WTC11 (cell line): ENCODE data around the gene HSPH1. TPM values are rescaled to one million over a fixed set of nuclear protein-coding genes. Genes with fewer than 3 reads are reported as not detected.

Experiments
- ATAC-seq: fragments of 200-7000 bp; cut with Tn5 transposase; 2 replicates; pipeline ENCODE4 v1.10.0; 2021; ENCODE audit warnings: mild to moderate bottlenecking, moderate library complexity
- CTCF ChIA-PET: fragments of 300-600 bp; sonication (Branson Sonifier 250); formaldehyde crosslinking; loops from one replicate; lab custom pipeline; 2021; ENCODE audit warnings: antibody characterized with exemption; lab: Charles Lee
- POLR2A ChIA-PET: fragments of 350-600 bp; sonication (Branson Sonifier 250); formaldehyde crosslinking; loops from one replicate; lab custom pipeline; 2021; ENCODE audit warnings: antibody characterized with exemption; lab: Charles Lee
- DNase-seq: peaks from one replicate; pipeline ENCODE4 v3.0.0; 2021; ENCODE audit warnings: low spot score
- H3K27ac Mint-ChIP-seq: 2 replicates; pipeline ENCODE4 v1.8.0; 2021; ENCODE audit warnings: mixed read lengths
- H3K27me3 Mint-ChIP-seq: 2 replicates; pipeline ENCODE4 v1.8.0; 2021; ENCODE audit warnings: low read depth, mild to moderate bottlenecking, moderate library complexity, mixed read lengths
- H3K36me3 Mint-ChIP-seq: 2 replicates; pipeline ENCODE4 v1.8.0; 2021; ENCODE audit warnings: mixed read lengths
- H3K4me1 Mint-ChIP-seq: 2 replicates; pipeline ENCODE4 v1.8.0; 2022; ENCODE audit warnings: mixed read lengths
- H3K4me3 Mint-ChIP-seq: 2 replicates; pipeline ENCODE4 v1.8.0; 2021; ENCODE audit warnings: mild to moderate bottlenecking, moderate library complexity, mixed read lengths
- H3K9me3 Mint-ChIP-seq: 2 replicates; pipeline ENCODE4 v1.8.0; 2021; ENCODE audit warnings: mixed read lengths
- AFF4 ChIP-seq: sonication (generic); formaldehyde crosslinking; IDR thresholded peaks from 2 replicates; pipeline ENCODE4 v1.8.1; 2023; ENCODE audit warnings: mild to moderate bottlenecking, missing genetic modification reagents, borderline replicate concordance
- ARID4B ChIP-seq: sonication (generic); formaldehyde crosslinking; IDR thresholded peaks from 2 replicates; pipeline ENCODE4 v1.8.0; 2023; ENCODE audit warnings: missing genetic modification reagents, mild to moderate bottlenecking, borderline replicate concordance
- CDX4 ChIP-seq: fragments of 250-450 bp; sonication (Bioruptor Pico); IDR thresholded peaks from 2 replicates; pipeline ENCODE4 v1.9.0; 2021; ENCODE audit warnings: moderate library complexity, mild to moderate bottlenecking, inconsistent platforms, borderline replicate concordance
- ELF4 ChIP-seq: sonication (generic); formaldehyde crosslinking; IDR thresholded peaks from 2 replicates; pipeline ENCODE4 v1.8.1; 2022; ENCODE audit warnings: low read depth, mild to moderate bottlenecking, moderate library complexity, missing genetic modification reagents
- ERG ChIP-seq: fragments of 250-450 bp; sonication (Bioruptor Pico); IDR thresholded peaks from 2 replicates; pipeline ENCODE4 v1.8.0; 2021; ENCODE audit warnings: mild to moderate bottlenecking
- HMGXB4 ChIP-seq: sonication (generic); formaldehyde crosslinking; IDR thresholded peaks from 2 replicates; pipeline ENCODE4 v1.8.1; 2023; ENCODE audit warnings: mild to moderate bottlenecking, moderate library complexity, missing genetic modification reagents
- JUN ChIP-seq: sonication (generic); formaldehyde crosslinking; IDR thresholded peaks from 2 replicates; pipeline ENCODE4 v1.8.0; 2023; ENCODE audit warnings: mild to moderate bottlenecking, missing genetic modification reagents
- KAT7 ChIP-seq: sonication (generic); formaldehyde crosslinking; IDR thresholded peaks from 2 replicates; pipeline ENCODE4 v1.8.1; 2023; ENCODE audit warnings: missing genetic modification reagents, mild to moderate bottlenecking, borderline replicate concordance
- MLX ChIP-seq: sonication (generic); formaldehyde crosslinking; IDR thresholded peaks from 2 replicates; pipeline ENCODE4 v1.8.1; 2023; ENCODE audit warnings: mild to moderate bottlenecking, missing genetic modification reagents, moderate library complexity
- NFE2L1 ChIP-seq: sonication (generic); formaldehyde crosslinking; IDR thresholded peaks from 2 replicates; pipeline ENCODE4 v1.8.1; 2023; ENCODE audit warnings: missing genetic modification reagents
- RORB ChIP-seq: fragments of 250-450 bp; sonication (Bioruptor Pico); IDR thresholded peaks from 2 replicates; pipeline ENCODE4 v1.9.0; 2021; ENCODE audit warnings: mild to moderate bottlenecking
- SMAD4 ChIP-seq: sonication (generic); formaldehyde crosslinking; IDR thresholded peaks from 2 replicates; pipeline ENCODE4 v1.8.0; 2022; ENCODE audit warnings: mild to moderate bottlenecking, missing genetic modification reagents
- total RNA-seq: library from RNA; stranded (reverse); gene quantifications from 3 replicates; pipeline ENCODE4 v1.2.3, GENCODE V29; 2021

Gene HSPH1
- total RNA-seq, 1 experiment from 2014 or later = 114 TPM

GRCh38 chr13:31175847-31176532 lies 14.3 kb upstream of the HSPH1 start (continued):
- TF ChIP-seq AFF4 (CRISPR knock-in tag) (no peak), ELF4 (CRISPR knock-in tag) (no peak), ERG (CRISPR knock-in tag) (no peak), NFE2L1 (CRISPR knock-in tag) (no peak), CDX4 (CRISPR knock-in tag) (no peak), KAT7 (no peak), RORB (CRISPR knock-in tag) (no peak), MLX (no peak)
- TF ChIP-seq, all 79 proteins: peak for 0

- CTCF ChIA-PET = interaction anchor here (1.1 kb wide), 1 partner anchor 122 kb away, joined by 3 read pairs; no protein-coding TSS in a partner anchor
- Mint-ChIP-seq H3K27ac (no peak overlapping the region), H3K4me1 (peaks cover 28% of the 10 kb centered on the region), H3K9me3 (peaks cover 16% of the 10 kb centered on the region), H3K27me3 (peaks cover 3% of the 10 kb centered on the region; the same call in 1 of the 2 replicates), H3K36me3 (peaks cover 8% of the 10 kb centered on the region), H3K4me3 (no peak overlapping the region)
- no peak for ATAC-seq
- POLR2A ChIA-PET = no interaction called here
- DNase-seq = no peak
- TF ChIP-seq JUN (CRISPR knock-in tag) = no peak
- no peak for TF ChIP-seq HMGXB4 (CRISPR knock-in tag)
- TF ChIP-seq SMAD4 (CRISPR knock-in tag) = no peak
- TF ChIP-seq ARID4B (CRISPR knock-in tag) = no peak
Observed at GRCh38 chr13:31174018-31174417, 12.3 kb upstream of the HSPH1 start.
